Limb (tissue), 2 donors: ENCODE results near the gene INPP4B.

Source experiments
- DNase-seq, 2 donors: peaks; one replicate each; pipeline ENCODE4 v3.0.0-alpha.2; 2016; ENCODE audit errors: extremely low spot score in 2 of 2

Gene INPP4B

GRCh38 chr4:142741995-142742394 is 104.1 kb downstream of the INPP4B start:
- DNase-seq = no peak

- no peak for DNase-seq
These were observed 117.9 kb downstream of the INPP4B start for GRCh38 chr4:142728233-142728632.

GRCh38 chr4:142727149-142727548 is 119.0 kb downstream of the INPP4B start:
- no peak for DNase-seq

- DNase-seq = no peak
These were observed 120.2 kb downstream of the INPP4B start for GRCh38 chr4:142725886-142726285.

GRCh38 chr4:142721187-142721586 is 124.9 kb downstream of the INPP4B start:
- DNase-seq = no peak

GRCh38 chr4:142719854-142720541 is 126.1 kb downstream of the INPP4B start:
- DNase-seq = no peak

- no peak for DNase-seq
These were observed 127.1 kb downstream of the INPP4B start for GRCh38 chr4:142718981-142719380.

GRCh38 chr4:142715727-142716126 is 130.4 kb downstream of the INPP4B start:
- no peak for DNase-seq

GRCh38 chr4:142713282-142714030 is 132.6 kb downstream of the INPP4B start:
- DNase-seq = no peak

GRCh38 chr4:142708231-142708630 is 137.9 kb downstream of the INPP4B start:
- DNase-seq = no peak

- DNase-seq = no peak
These were observed 138.7 kb downstream of the INPP4B start for GRCh38 chr4:142707401-142707800.

GRCh38 chr4:142706381-142706780 is 139.7 kb downstream of the INPP4B start:
- DNase-seq = no peak

GRCh38 chr4:142705820-142706219 is 140.3 kb downstream of the INPP4B start:
- DNase-seq = no peak

- no peak for DNase-seq
These were observed 142.3 kb downstream of the INPP4B start for GRCh38 chr4:142703694-142704309.

GRCh38 chr4:142701017-142701416 is 145.1 kb downstream of the INPP4B start:
- DNase-seq = no peak

- DNase-seq = no peak
These were observed 145.6 kb downstream of the INPP4B start for GRCh38 chr4:142700531-142700930.

- DNase-seq = no peak
These were observed 147.5 kb downstream of the INPP4B start for GRCh38 chr4:142698552-142698951.

GRCh38 chr4:142697928-142698327 is 148.2 kb downstream of the INPP4B start:
- DNase-seq = no peak

- DNase-seq = no peak
These were observed 148.8 kb downstream of the INPP4B start for GRCh38 chr4:142697320-142697719.

GRCh38 chr4:142696334-142697122 is 149.6 kb downstream of the INPP4B start:
- no peak for DNase-seq

GRCh38 chr4:142690406-142691163 is 155.5 kb downstream of the INPP4B start:
- DNase-seq = no peak
